Prostate gland (tissue), 2 donors: ENCODE results near the gene DMRT3. TPM values are rescaled to one million over a fixed set of nuclear protein-coding genes. Genes with fewer than 3 reads are reported as not detected.

ENCODE experiments used
- DNase-seq: peaks from one replicate; pipeline ENCODE4 v3.0.0-alpha.2; 2019; ENCODE audit warnings: low spot score
- H3K27ac ChIP-seq, 2 donors: fragments of 200-600 bp; sonication (generic); 2 replicates each; pipeline ENCODE4 v1.5.1; 2017 to 2019
- H3K27me3 ChIP-seq: fragments of 200-600 bp; sonication (generic); replicated peaks from 2 replicates; pipeline ENCODE4 v1.5.1; 2019; ENCODE audit not compliant: insufficient read depth
- H3K36me3 ChIP-seq, 2 donors: fragments of 200-600 bp; sonication (generic); 1 replicate in 1 of 2; 2 replicates in 1 of 2; pipeline versions ENCODE4 v1.5.1 to v1.8.1; 2017 to 2019
- H3K4me1 ChIP-seq: fragments of 200-600 bp; sonication (generic); replicated peaks from 2 replicates; pipeline ENCODE4 v1.5.1; 2019
- H3K4me3 ChIP-seq, 2 donors: fragments of 200-600 bp; sonication (generic); 2 replicates each; pipeline ENCODE4 v1.5.1; 2017 to 2019
- H3K9me3 ChIP-seq: fragments of 200-600 bp; sonication (generic); 2 replicates; pipeline ENCODE4 v1.5.1; 2017
- CTCF ChIP-seq, 4 experiments: fragments of 200-600 bp in 2 of 4; fragments of 450-650 bp in 2 of 4; sonication (generic) in 2 of 4; IDR thresholded peaks; 1 replicate in 3 of 4; 2 replicates in 1 of 4; pipeline ENCODE4 v1.5.1; 2016 to 2019; ENCODE audit warnings: antibody characterized with exemption in 4 of 4, mild to moderate bottlenecking in 2 of 4, moderate library complexity in 2 of 4
- POLR2A ChIP-seq: fragments of 450-650 bp; IDR thresholded peaks from one replicate; pipeline ENCODE4 v1.6.1; 2016; ENCODE audit warnings: antibody characterized with exemption, mild to moderate bottlenecking
- POLR2AphosphoS5 ChIP-seq: sonication (generic); formaldehyde crosslinking; IDR thresholded peaks from one replicate; pipeline ENCODE4 v1.6.1; 2017; ENCODE audit warnings: antibody characterized with exemption
- WGBS: methylation state at CpG from one replicate; pipeline ENCODE4 v1.1.5; 2018; 5-methylcytosine and 5-hydroxymethylcytosine counted together
- intact Hi-C: fragments of 100-400 bp; cut with DNase I; formaldehyde crosslinking; loops from one replicate; pipeline ENCODE4 v1.14.2; 2022
- total RNA-seq, 2 donors: library from RNA; depleted of rRNA; stranded (reverse); fragments of >200 nt; gene quantifications; one replicate each; pipeline ENCODE4 v1.1.0, GENCODE V29; 2016

The DMRT3 gene
- total RNA-seq, 2 donors from 2014 or later, result 1.8 TPM; not detected in 1

- Histone ChIP-seq H3K4me3 (no peak overlapping the region), H3K36me3 (no peaks in the 10 kb centered on the region), H3K9me3 (no peaks in the 10 kb centered on the region), H3K27ac (no peak overlapping the region), H3K4me1 (no peaks in the 10 kb centered on the region), H3K27me3 (peaks cover 50% of the 10 kb centered on the region)
- no peak for DNase-seq
- TF ChIP-seq POLR2AphosphoS5, result no peak
- no peak for TF ChIP-seq CTCF (IDR thresholded peaks at IDR 0.05)
- no peak for TF ChIP-seq POLR2A
- WGBS, result 9% methylated on average over 3 of the region's 3 CpGs
- intact Hi-C loops, result no loop called here
Measured at GRCh38 chr9:966870-967269, 9.6 kb upstream of the DMRT3 start.

- Histone ChIP-seq H3K9me3 (no peaks in the 10 kb centered on the region), H3K4me3 (no peak overlapping the region), H3K27me3 (peaks cover 54% of the 10 kb centered on the region), H3K27ac (no peak overlapping the region), H3K4me1 (no peaks in the 10 kb centered on the region), H3K36me3 (no peaks in the 10 kb centered on the region)
- intact Hi-C loops, result no loop called here
- WGBS, result 5% methylated on average over 6 of the region's 6 CpGs
- no peak for TF ChIP-seq POLR2A
- TF ChIP-seq CTCF (IDR thresholded peaks at IDR 0.05), result no peak
- TF ChIP-seq POLR2AphosphoS5, result no peak
- no peak for DNase-seq
Measured at GRCh38 chr9:967436-967835, 9.0 kb upstream of the DMRT3 start.

GRCh38 chr9:967903-968641 lies 8.4 kb upstream of the DMRT3 start:
- no peak for TF ChIP-seq CTCF (IDR thresholded peaks at IDR 0.05)
- no peak for TF ChIP-seq POLR2A
- no peak for TF ChIP-seq POLR2AphosphoS5
- intact Hi-C loops, result no loop called here

GRCh38 chr9:969310-970150 lies 6.9 kb upstream of the DMRT3 start:
- no peaks in the 10 kb centered on the region for H3K4me1 ChIP-seq
- peaks cover 67% of the 10 kb centered on the region for H3K27me3 ChIP-seq
- 9% methylated on average over 44 of the region's 49 CpGs for WGBS
- intact Hi-C loops, result no loop called here
- no peaks in the 10 kb centered on the region for H3K9me3 ChIP-seq
- no peak for DNase-seq
- no peak overlapping the region for H3K4me3 ChIP-seq
- TF ChIP-seq CTCF (IDR thresholded peaks at IDR 0.05), result no peak
- no peaks in the 10 kb centered on the region for H3K36me3 ChIP-seq
- H3K27ac ChIP-seq, result no peak overlapping the region

More at GRCh38 chr9:967903-968641, 8.4 kb upstream of the DMRT3 start:
- H3K4me3 ChIP-seq, result no peak overlapping the region
- no peak for DNase-seq
- no peak overlapping the region for H3K27ac ChIP-seq
- H3K36me3 ChIP-seq, result no peaks in the 10 kb centered on the region
- H3K27me3 ChIP-seq, result peaks cover 57% of the 10 kb centered on the region
- H3K4me1 ChIP-seq, result no peaks in the 10 kb centered on the region
- no peaks in the 10 kb centered on the region for H3K9me3 ChIP-seq
- WGBS, result 10% methylated on average over 15 of the region's 15 CpGs
